Bladder microvascular endothelial cell (primary cell): ENCODE measurements around the gene VIP. TPM values are rescaled to one million over a fixed set of nuclear protein-coding genes. Genes with fewer than 3 reads are reported as not detected.

Source experiments
- total RNA-seq: library from RNA; depleted of rRNA; stranded (reverse); fragments of >200 nt; gene quantifications from 2 replicates; pipeline ENCODE4 v1.2.3, GENCODE V29; 2014

Gene VIP
- total RNA-seq = 0.16 and 1.3 TPM in 2 replicates

GRCh38 chr6:152750694-152751093 is at the start of gene VIP:
Gene VIP (plus strand): TSS chr6:152750797. CDS start chr6:152752178, 1,381 bp downstream.

Other genes with a start within 250 kb of the VIP start
- 36.8 and 118 TPM in 2 replicates for gene SYNE1, start 113.4 kb upstream of the VIP start, total RNA-seq
- 82.4 and 188 TPM in 2 replicates for gene MYCT1, start 52.9 kb upstream of the VIP start, total RNA-seq
- 12.3 and 13.3 TPM in 2 replicates for gene FBXO5, start 232.2 kb downstream of the VIP start, total RNA-seq